NCI-H1436 (cell line): ENCODE results near the gene SLC35A3.
"Not testable (repeated sequence)": the region's sequence is repeated elsewhere in the genome, so short reads cannot be mapped to it uniquely, and the experiment has no call there.

Source experiments
- DNase-seq: peaks from one replicate; lab custom pipeline; 2025; lab: John Stamatoyannopoulos, UW

Gene SLC35A3

DNA sequence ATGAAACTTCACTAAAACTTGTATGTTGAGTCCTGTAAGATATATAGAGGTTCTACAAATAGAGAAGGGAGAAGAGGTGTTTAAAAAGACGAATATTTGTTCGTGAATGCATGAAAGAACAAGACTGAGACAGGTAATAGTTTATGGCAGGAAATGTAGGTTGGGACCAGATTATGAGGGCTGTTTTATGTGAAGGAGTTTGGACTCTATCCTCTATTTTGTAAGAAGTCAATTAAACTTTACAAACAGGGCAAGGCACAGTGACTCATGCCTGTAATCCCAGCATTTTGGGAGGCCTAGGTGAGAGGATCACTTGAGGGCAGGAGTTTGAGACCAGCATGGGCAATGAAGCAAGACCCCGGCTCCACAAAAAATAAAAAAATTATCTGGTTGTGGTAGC lies 5.7 kb downstream of the SLC35A3 start:
- no peak for DNase-seq

DNA sequence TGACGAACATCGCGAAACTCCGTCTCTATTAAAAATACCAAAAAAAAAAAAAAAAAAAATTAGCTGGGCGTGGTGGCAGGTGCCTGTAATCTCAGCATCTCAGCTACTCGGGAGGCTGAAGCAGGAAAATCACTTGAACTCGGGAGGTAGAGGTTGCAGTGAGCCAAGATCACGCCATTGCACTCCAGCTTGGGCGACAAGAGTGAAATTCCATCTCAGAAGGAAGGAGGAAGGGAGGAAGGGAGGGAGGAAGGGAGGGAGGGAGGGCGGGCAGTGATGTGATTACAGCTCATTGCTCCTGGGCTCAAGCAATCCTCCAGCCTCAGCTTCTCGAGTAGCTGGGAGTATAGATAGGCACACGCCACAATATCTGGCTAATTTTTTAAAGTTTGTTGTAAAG lies 7.5 kb downstream of the SLC35A3 start:
- DNase-seq: not testable (repeated sequence)

DNA sequence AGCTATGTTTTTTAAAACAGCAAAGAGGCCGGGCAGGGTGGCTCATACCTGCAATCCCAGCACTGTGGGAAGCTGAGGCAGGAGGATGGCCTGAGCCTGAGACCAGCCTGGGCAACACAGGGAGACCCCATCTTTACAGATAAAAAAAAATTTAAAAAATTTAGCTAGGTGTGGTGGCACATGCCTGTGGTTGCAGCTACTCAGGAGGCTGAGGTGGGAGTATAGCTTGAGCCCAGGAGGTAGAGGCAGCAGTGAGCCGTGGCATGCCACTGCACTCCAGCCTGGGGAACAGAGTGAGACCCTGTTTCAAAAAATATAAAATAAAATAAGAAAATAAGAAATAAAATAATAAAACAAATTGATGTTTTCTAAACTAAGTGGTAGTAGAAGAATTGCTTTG lies 8.4 kb downstream of the SLC35A3 start:
- DNase-seq: no peak

DNA sequence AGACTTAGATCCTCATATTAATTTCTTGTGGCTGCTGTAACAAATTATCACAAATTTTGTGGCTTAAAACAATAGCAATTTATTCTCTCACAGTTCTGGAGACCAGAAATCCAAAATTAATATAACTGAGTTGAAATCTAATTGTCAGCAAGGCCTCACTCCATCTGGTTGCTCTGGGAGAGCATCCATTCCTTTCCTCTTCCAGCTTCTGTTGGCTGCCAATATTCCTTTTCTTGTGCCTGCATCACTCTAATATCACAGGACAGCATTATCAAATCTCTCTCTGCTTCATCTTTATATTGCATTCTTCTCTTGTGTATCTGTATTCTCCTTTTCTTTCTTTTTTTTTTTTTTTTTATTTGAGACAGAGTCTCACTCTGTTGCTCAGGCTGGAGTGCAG lies 9.3 kb downstream of the SLC35A3 start:
- DNase-seq: no peak

DNA sequence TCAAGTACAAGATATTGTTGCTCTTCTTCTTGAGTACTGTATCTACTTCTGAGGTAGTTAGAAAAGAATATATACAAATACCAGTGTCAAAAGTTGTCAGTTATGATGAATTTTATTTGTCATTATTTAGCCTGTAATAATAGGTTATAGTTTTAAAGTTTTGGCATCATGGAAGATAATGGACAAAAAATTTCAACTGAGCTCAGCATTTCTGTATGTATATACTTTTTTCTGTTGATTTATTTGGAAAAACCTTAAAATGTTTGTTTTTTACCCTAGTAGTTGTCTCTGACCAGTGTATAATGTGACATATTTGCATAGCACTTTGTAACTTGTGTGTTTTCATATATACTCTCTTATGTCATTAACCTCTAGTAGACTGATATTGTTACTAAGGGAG lies 11.1 kb downstream of the SLC35A3 start:
- no peak for DNase-seq

DNA sequence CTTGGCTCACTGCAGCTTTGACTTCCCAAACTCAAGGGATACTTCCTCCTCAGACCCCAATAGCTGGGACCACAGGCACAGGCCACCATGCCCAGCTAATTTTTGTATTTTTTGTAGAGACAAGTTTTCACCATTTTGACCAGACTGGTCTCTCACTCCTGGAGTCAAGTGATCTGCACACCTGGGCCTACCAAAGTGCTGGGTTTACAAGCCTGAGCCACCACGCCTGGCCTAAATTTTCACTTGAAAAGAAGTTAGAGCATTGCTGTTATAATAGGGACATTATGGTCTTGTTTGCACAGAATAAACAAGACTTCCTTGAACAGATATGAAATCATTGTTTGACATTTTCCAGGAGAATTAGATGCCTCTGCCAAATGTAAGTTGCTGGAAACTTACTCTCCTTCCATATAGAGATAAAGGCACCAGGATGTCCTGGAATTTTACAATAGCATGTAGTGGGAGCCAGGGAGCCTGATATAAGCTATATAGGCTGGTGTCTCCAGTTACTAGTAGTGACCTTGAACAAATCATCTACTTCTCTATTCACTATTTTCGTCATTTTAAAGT lies 16.9 kb downstream of the SLC35A3 start:
- DNase-seq: no peak

DNA sequence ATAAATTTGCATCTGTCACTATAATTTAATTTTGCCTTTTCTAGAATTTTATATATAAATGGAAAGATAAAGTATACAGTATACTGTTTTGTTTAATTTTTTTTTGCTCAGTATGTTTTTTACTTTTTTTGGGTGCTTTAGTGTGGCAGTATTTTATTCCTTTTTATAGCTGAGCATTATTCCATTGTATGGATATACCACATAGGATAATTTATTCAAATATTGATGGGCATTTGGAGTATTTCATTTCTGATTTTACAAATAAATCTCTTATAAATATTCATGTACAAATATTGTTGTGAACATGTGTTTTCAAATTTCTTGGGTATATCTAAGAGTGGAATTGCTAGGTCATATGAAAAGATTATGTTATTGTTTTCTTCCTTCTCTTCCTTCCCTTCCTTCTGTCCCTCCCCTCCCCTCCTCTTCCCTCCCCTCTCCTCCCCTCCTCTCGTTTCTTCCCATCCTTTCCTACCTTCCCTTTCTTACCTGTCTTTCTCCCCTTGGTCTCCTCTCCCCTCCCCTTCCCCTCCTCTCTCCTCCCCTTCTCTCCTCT lies 18.5 kb downstream of the SLC35A3 start:
- DNase-seq: no peak

DNA sequence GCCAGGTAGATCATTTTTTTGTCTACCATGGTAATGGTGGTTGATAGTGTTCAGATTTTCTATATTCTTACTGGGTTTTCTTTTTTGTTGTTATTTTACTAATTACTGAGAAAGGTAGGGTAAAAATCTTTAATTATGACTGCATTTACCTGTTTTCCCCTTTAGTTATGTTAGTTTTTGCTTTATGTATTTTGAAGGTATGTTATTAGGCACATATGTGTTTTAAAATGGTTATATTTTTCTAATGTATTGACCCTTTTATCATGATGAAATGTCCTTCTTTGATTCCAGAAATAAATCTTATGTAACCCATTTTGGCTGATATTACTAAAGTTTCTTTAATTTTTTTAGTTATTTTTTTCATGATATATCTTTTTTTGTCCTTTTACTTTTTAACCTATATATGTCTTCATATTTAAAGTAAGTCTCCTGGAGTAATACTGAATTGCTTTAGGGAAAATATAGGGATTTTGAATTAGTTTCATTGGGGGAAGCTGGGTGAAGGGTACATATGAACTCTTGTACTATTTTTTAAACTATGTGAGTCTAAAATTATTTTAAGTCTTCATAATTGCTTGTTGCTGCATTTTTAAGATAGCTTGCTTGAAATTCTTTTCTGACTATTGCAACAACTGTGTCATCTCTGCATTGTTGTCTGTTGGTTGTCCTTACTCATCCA lies 22.4 kb downstream of the SLC35A3 start:
- no peak for DNase-seq

DNA sequence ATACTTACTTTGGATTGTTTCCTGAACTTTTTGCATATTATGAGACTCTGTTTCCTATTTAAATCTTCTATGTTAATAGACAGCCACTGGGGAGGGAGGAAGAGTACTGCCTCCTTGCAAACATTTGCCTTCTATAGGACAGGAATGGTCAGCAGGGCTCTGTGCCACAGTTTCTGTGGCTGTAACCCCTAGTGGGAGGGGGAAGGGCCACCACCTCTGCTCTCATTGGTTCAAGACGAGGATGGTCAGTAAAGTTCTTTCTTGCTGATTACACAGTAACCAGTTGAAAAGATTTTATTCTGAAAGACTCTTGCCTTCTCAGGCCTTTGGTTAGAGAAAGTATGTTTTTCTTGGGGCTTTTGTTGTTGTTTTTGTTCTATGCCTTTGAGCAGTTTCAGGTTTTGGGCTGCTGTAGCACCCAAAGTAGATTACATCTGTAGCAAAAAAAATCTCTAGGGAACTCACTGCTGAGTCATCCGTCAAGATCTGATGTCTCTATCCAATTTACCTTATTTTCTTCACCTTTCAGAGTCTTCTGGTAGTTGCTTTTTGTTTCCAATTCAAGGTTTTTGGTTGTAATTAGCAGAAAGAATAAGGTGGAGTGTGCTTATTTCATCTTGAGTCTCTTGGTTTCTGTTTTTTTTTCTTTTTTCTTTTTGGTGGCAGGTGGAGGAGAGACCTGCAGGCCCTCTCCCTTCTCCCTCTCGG lies 23.1 kb downstream of the SLC35A3 start:
- DNase-seq: no peak

DNA sequence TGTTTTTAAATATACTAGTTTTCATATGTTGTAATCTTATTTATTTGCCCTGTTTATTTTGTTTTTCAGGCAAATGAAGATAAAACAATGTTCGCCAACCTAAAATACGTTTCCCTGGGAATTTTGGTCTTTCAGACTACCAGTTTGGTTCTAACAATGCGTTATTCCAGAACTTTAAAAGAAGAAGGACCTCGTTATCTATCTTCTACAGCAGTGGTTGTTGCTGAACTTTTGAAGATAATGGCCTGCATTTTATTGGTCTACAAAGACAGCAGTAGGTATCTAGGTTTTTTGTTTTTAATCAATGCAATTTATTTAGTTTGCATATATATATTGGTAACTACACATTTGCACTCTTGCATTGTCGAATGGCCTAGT lies 23.7 kb downstream of the SLC35A3 start:
- DNase-seq: no peak

DNA sequence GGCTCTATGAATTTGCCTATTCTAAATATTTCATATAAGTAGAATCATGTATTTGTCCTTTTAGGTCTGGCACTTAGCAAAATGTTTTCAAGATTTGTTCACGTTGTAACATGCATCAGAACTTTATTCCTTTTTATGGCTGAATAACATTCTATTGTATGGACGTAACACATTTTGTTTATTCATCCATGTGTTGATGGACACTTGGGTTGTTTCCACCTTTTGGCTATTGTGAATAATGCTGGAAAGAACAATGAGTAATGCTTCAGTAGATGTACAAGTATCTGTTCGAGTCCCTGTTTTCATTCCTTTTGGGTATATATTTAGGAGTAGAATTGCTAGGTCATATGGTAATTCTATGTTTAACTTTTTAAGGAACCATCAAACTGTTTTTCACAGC lies 24.7 kb downstream of the SLC35A3 start:
- DNase-seq: no peak

DNA sequence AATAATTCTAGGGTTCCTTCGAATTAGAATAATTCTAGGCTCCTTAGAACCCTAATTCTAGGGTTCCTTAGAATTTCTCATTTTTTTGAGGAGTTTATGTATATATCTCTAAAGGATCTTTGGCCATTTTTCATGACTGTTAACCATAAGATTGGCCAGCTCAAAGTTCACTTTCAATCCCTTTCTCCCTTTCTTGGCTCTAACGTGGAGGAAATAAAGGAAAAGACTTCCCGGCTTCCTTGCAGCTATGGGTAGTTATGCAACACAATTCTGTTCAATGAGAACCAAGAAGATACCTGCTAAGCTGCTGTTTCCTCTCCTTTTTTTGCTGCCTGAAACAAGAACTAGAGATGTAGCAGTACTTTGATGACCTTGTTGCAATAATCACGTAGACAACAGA lies 27.2 kb downstream of the SLC35A3 start:
- no peak for DNase-seq

DNA sequence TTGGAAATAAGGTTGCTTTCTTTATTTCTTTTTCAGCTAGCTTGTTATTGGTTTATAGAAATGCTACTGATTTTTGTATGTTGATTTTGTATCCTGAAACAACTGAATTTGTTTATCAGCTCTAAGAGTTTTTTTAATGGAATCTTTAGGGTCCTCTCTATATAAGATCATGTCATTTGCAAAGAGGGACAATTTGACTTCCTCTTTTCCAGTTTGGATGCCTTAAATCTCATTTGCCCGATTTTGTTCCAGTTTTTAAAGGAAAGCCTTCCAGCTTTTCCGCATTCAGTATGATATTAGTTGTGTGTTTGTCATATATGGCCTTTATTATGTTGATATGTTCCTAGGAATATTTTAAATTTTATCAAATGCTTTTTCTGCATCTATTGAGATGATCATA lies 31.7 kb downstream of the SLC35A3 start:
- no peak for DNase-seq

DNA sequence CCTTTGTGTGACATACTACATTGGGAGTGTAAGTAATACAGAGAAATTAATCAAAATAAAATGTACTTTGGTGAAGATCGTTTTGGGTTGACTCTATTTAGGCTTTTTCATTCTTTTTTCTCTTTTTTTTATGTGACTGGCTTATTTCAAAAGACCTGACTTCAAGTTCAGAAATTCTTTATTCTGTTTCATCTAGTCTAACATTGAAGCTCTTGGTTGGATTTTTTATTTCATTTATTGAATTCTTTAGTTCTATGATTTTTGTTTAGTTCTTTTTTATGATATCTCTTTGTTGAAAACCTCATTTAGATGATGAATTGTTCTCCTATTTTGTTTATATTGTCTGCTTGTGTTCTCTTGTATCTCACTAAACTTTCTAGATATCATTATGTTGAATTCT lies 35.6 kb downstream of the SLC35A3 start:
- DNase-seq: no peak

DNA sequence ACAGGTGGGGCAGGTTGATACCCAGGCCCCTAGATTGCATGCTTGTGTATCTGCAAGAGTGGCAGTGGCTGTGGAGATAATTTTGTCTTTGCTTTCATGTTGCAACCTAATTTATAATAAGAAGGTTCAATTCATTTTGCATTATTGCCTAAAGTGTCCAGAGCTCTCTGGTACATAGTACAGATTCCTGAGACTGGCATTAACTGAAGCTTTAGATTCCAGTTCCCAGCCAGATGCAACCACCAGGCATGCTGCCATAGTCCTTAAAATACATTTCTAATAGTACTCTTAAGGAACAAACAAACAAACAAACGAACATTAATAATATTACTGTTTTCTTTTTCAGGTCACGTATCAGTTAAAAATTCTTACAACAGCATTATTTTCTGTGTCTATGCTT lies 36.9 kb downstream of the SLC35A3 start:
- no peak for DNase-seq

DNA sequence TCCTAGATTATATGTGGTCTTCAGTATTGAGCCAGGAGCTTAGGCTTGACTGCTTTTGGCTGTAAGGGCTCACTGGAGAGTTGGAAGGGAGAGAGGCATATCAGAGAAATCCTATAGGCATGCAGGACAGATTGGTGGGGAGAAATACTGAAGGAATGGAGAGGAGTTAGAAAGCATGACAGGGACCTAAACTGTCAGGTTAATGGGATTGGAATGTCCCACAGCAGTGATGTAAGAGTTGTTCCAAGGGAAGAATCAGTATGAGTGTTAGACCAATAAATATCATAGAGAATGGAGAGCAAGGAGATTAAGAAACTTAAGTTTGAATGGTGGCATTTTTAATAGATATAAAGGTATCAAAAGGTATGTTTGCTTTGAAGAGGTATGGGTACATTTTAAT lies 39.7 kb downstream of the SLC35A3 start:
- no peak for DNase-seq

DNA sequence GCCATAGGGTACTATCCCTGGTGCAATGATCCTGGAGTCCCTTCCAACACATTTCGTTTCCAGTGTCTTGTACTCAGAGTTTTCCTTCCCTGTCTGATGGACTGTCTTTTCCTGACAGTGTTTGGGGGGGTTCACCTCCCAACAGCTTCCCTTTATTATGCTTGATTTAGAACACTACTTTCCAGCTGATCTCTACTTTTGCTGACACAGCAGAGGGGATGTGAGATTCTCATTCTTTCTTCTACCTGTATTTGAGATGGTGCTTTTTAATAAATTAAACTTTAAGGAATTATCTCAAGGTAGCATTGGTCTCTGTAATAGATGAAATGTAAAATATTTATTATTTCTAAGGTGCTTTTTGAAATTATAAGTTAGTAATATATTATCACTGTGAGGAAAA lies 41.0 kb downstream of the SLC35A3 start:
- no peak for DNase-seq

DNA sequence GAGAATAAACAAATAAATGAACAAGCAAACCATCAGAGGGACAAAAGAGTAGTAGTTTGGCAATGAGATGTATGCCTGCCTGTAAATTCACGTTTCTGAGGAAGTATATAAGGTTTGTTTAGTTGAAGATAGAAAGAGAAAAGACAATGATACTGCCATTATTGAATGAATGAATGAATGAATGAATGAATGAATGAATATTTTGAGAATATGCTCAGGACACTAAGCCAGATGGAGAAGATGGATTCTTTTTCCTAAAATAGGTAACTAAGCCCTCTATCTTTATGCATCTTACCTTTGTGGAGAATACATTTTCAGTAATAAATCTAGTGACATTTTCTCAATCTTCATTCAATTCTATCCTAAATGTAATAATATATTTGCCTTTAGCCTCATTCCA lies 49.4 kb downstream of the SLC35A3 start:
- no peak for DNase-seq

DNA sequence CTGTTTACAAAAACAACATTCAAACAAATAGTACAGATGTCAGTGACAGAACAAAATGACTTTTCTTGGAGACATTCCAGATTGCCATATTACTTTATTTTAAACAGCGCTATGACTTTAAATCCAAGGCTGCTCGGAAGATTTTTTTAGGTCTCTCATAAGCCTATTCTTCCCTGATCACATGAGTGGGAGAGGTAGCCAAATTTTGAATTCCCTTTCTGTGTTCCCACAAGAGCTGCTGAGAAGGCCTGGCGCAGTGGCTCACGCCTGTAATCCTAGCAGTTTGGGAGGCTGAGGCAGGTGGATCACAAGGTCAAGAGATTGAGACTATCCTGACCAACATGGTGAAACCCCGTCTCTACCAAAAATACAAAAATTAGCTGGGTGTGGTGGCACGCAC lies 53.7 kb downstream of the SLC35A3 start:
- DNase-seq: no peak

DNA sequence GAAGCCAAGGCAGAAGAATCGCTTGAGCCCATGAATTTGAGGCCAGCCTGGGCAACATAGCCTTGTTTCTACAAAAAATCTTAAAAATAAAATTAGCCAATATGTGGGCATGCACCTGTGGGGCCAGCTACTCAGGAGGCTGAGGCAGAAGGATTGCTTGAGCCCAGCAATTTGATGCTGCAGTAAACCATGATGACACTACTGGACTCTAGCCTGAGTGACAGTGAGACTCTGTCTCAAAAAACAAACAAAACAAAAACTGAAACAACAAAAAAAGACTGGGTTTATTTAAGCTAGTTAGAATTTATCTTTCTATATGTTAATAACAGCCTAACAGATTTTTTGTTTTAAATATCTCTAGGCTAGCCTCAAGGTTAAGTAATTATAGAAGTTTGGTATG lies 57.4 kb downstream of the SLC35A3 start:
- DNase-seq: no peak

DNA sequence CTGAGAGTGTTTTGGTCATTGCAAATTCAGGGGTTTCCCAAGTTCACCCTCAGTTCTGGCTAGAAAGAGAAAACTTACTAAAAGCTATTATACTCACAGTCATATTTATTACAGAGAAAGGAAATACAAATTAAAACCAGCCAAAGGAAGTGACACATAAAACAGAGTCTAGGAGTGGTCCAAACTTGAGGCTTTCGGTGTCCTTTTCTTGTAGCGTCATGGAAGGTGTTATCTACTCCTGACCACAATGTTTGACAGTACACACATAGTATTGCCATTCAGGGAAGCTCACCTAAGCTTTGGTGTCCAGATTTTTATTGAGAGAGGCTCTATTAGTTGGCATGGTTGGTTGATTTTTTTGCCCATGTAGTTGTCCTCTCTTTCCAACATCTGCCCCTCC lies 59.0 kb downstream of the SLC35A3 start:
- no peak for DNase-seq

DNA sequence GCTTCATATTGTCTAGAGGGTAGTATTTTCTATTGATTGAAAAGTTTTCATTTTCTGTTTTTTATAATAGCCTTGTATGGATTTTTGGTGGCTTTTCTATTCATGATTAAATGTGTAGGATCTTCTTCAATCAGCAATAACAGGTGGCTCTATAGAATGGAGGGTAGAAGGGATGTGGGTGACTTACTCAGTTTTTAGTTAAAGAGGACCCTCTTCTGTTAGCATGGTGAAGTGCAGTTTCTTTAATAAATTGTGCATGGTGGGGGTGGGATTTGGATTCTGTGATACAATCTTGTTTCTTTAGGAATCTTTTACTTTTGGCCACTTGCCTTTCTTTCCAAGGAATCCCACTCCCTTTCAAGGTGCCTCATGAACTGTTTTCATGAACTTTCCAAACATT lies 64.7 kb downstream of the SLC35A3 start:
- DNase-seq: peak; percentile 52

DNA sequence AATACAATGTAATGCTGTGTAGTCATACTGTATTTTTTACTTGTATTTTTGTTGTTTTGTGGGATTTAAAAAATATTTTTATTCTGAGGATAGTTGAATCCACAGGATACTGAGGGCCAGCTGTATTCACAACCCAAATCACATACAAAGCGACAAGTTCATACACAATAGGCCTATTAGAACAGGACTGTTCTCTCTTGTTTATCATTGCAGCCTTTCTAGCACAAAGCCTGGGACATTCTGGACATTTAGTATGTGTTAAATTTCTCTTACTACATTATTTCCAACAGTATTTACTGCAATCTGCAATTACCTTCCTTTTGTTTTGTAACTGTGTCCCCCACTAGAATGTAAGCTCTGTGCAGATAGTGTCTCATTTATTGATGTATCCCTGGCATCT lies 65.4 kb downstream of the SLC35A3 start:
- DNase-seq: no peak
